ENCODE results near the gene ROR1. TPM values are rescaled to one million over a fixed set of nuclear protein-coding genes. Genes with fewer than 3 reads are reported as not detected.

ROR1 gene
- total and polyA plus RNA-seq, 2 of the 13 experiments (the other 11 are each of a cell fraction or from before 2014, with no cell fraction given) = 0.58 to 2.3 TPM

- TF ChIP-seq ETV6 (CRISPR knock-in tag; conservative IDR thresholded peaks at IDR 0.05) (no peak), BRD4 (CRISPR knock-in tag; IDR thresholded peaks at IDR 0.05) (no peak)
These were observed 251.2 kb downstream of the ROR1 start (continued) for GRCh38 chr1:64025051-64025450.

DNA sequence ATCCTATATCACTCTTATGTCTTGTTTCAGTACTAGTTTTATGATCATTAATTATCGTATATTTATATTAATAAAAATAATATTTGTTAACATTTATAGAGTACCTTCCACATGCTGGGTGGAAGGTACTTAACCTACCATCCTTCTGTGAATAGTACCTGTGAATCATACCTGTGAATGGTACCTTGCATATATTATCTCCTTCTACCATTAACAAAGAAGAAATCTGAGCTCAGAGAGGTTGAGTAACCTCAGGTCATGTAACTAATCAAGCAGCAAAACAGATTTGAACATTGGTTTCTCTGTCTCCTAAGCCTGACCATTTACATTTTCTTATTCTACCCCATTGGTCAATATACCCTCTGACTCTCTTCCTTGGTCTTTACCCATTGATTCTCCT is 255.2 kb downstream of the ROR1 start:
- 31% methylated on average over 1 of the region's 1 CpG for WGBS (ENCODE audit: low lambda C conversion rate)
- POLR2A ChIA-PET = no interaction called here
- H3K4me2 ChIP-seq (ENCODE audit: low read depth, low read length) = no peak overlapping the region
- no TSS peak for BruUV-seq (replicated peaks)
- in situ Hi-C loops (cut with HindIII; ENCODE audit: extremely low pct_ligation_motif_present, low pct_unique_long_range_greater_than_20kb) = no loop called here
- no peaks in the 10 kb centered on the region for H3K27me3 ChIP-seq (ENCODE audit: control insufficient read depth in 1 of 2, insufficient read depth in 2 of 2, low read length in 2 of 2)
- H3K27ac ChIP-seq (ENCODE audit: extremely low read length, insufficient read depth, low read length) = no peak overlapping the region
- H3K4me3 ChIP-seq (replicated peaks in 1 of 3; ENCODE audit: insufficient read depth in 1 of 3, low read depth in 2 of 3, low read length in 3 of 3) = no peak overlapping the region
- peaks cover 4% of the 10 kb centered on the region for H3K9me3 ChIP-seq (ENCODE audit: low read length)
- CTCF ChIA-PET (ENCODE audit: low intra/inter-chr PET ratio, low total read pairs) = no interaction called here
- TF ChIP-seq, protein P1, sequence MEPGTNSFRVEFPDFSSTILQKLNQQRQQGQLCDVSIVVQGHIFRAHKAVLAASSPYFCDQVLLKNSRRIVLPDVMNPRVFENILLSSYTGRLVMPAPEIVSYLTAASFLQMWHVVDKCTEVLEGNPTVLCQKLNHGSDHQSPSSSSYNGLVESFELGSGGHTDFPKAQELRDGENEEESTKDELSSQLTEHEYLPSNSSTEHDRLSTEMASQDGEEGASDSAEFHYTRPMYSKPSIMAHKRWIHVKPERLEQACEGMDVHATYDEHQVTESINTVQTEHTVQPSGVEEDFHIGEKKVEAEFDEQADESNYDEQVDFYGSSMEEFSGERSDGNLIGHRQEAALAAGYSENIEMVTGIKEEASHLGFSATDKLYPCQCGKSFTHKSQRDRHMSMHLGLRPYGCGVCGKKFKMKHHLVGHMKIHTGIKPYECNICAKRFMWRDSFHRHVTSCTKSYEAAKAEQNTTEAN (CRISPR knock-in tag; conservative IDR thresholded peaks at IDR 0.05) = no peak
- TF ChIP-seq SP2 (CRISPR knock-in tag; IDR thresholded peaks at IDR 0.05) (no peak), RORA (CRISPR knock-in tag; IDR thresholded peaks at IDR 0.05) (no peak), ZMYM4 (CRISPR knock-in tag; IDR thresholded peaks at IDR 0.05) (no peak), SRSF9 (IDR thresholded peaks at IDR 0.05; ENCODE audit: borderline replicate concordance, insufficient read depth, low read depth, low read length, poor library complexity, severe bottlenecking) (no peak), ZNF678 (CRISPR knock-in tag; IDR thresholded peaks at IDR 0.05) (no peak), ZFYVE20 (CRISPR knock-in tag; IDR thresholded peaks at IDR 0.05; ENCODE audit: borderline replicate concordance, low read depth) (no peak), HNRNPH1 (optimal IDR thresholded peaks at IDR 0.05; ENCODE audit: low read depth, low read length) (no peak), GTF3A (CRISPR knock-in tag; conservative IDR thresholded peaks at IDR 0.05) (no peak), SOX13 (IDR thresholded peaks at IDR 0.05) (no peak), SOX13 (CRISPR knock-in tag; conservative IDR thresholded peaks at IDR 0.05 in 1 of 2, IDR thresholded peaks at IDR 0.05 in 1 of 2) (no peak), BORCS8-MEF2B (CRISPR knock-in tag; IDR thresholded peaks at IDR 0.05) (no peak), ARID2 (CRISPR knock-in tag; IDR thresholded peaks at IDR 0.05; ENCODE audit: borderline replicate concordance) (no peak), ZBTB10 (CRISPR knock-in tag; IDR thresholded peaks at IDR 0.05; ENCODE audit: borderline replicate concordance) (no peak), PHF5A (CRISPR knock-in tag; IDR thresholded peaks at IDR 0.05; ENCODE audit: low read depth, unreplicated experiment) (no peak), TFE3 (CRISPR knock-in tag; IDR thresholded peaks at IDR 0.05) (no peak)
- no peaks in the 10 kb centered on the region for H3K79me2 ChIP-seq (ENCODE audit: insufficient read depth, low read length)
- H3K9ac ChIP-seq (ENCODE audit: insufficient read depth, low read depth, low read length) = no peak overlapping the region
- H4K20me1 ChIP-seq (ENCODE audit: insufficient read depth, low read length) = no peaks in the 10 kb centered on the region
- no peaks in the 10 kb centered on the region for H3K4me1 ChIP-seq (ENCODE audit: insufficient read depth, low read length)
- ATAC-seq (no peak), FAIRE-seq (no peak), DNase-seq (ENCODE audit: low spot score) (no peak)
- intact Hi-C loops (cut with micrococcal nuclease; ENCODE audit: unreplicated experiment) = no loop called here
- no peak overlapping the region for H2AFZ ChIP-seq (ENCODE audit: low read length)
- no peaks in the 10 kb centered on the region for H3K36me3 ChIP-seq (replicated peaks in 1 of 2; ENCODE audit: control insufficient read depth in 1 of 2, insufficient read depth in 2 of 2, low read length in 2 of 2)

Data from HepG2 (cell line).